ENCODE data around the gene BEST3. TPM values are rescaled to one million over a fixed set of nuclear protein-coding genes. Genes with fewer than 3 reads are reported as not detected.
A peak's percentile ranks its signal among the peaks of the same experiment; 100 is the strongest.
"Not testable (repeated sequence)": the region's sequence is repeated elsewhere in the genome, so short reads cannot be mapped to it uniquely, and the experiment has no call there.

The BEST3 gene
- total and polyA plus RNA-seq, 12 donors = 0.27 to 3.3 (median 1.3) TPM

- Histone ChIP-seq H3K27ac (no peak overlapping the region), H3K4me3 (no peak overlapping the region), H3K4me1 (replicated peaks in 1 of 2) (no peaks in the 10 kb centered on the region), H3K27me3 (no peaks in the 10 kb centered on the region), H3K36me3 (replicated peaks in 1 of 2) (no peaks in the 10 kb centered on the region), H3K9me3 (replicated peaks in 1 of 3) (no peaks in the 10 kb centered on the region)
- intact Hi-C loops (cut with DNase I) = no loop called here
- WGBS, 4 donors = 85 to 94% (median 87%) methylated on average over 2 of the region's 2 CpGs
- no peak for TF ChIP-seq CTCF (IDR thresholded peaks at IDR 0.05)
- TF ChIP-seq POLR2A (IDR thresholded peaks at IDR 0.05) = no peak
- no peak for DNase-seq
These were observed 26.9 kb downstream of the BEST3 start for GRCh38 chr12:69672195-69672594.

GRCh38 chr12:69671597-69671996 is 27.5 kb downstream of the BEST3 start:
- no peaks in the 10 kb centered on the region for H3K27me3 ChIP-seq
- H3K9me3 ChIP-seq (replicated peaks in 1 of 3) = no peaks in the 10 kb centered on the region
- no peak for TF ChIP-seq CTCF (IDR thresholded peaks at IDR 0.05)
- no peak for TF ChIP-seq POLR2A (IDR thresholded peaks at IDR 0.05)
- DNase-seq = no peak
- H3K4me3 ChIP-seq = no peak overlapping the region
- intact Hi-C loops (cut with DNase I) = no loop called here
- WGBS, 4 donors = 92 to 96% (median 96%) methylated on average over 4 of the region's 4 CpGs
- no peaks in the 10 kb centered on the region for H3K36me3 ChIP-seq (replicated peaks in 1 of 2)
- no peak overlapping the region for H3K27ac ChIP-seq
- no peaks in the 10 kb centered on the region for H3K4me1 ChIP-seq (replicated peaks in 1 of 2)

- Histone ChIP-seq H3K4me3 (no peak overlapping the region), H3K27me3 (no peaks in the 10 kb centered on the region), H3K36me3 (replicated peaks in 1 of 2) (no peaks in the 10 kb centered on the region), H3K4me1 (replicated peaks in 1 of 2) (no peaks in the 10 kb centered on the region), H3K9me3 (replicated peaks in 1 of 3) (no peaks in the 10 kb centered on the region), H3K27ac (no peak overlapping the region)
- TF ChIP-seq POLR2A (IDR thresholded peaks at IDR 0.05) = no peak
- TF ChIP-seq CTCF (IDR thresholded peaks at IDR 0.05) = no peak
- WGBS, 4 donors = 67 to 75% (median 74%) methylated on average over 2 of the region's 2 CpGs
- intact Hi-C loops (cut with DNase I) = no loop called here
- no peak for DNase-seq
These were observed 32.3 kb downstream of the BEST3 start for GRCh38 chr12:69666798-69667197.

- H3K27me3 ChIP-seq; H3K4me3 ChIP-seq; H3K4me1 ChIP-seq (replicated peaks in 1 of 2); intact Hi-C loops (cut with DNase I); H3K36me3 ChIP-seq (replicated peaks in 1 of 2); H3K9me3 ChIP-seq (replicated peaks in 1 of 3): not testable (repeated sequence)
- peak in 6 of 7 donors; percentile 22 to 70 (median 48) for DNase-seq
- peak overlapping the region in 1 of 5 donors; percentile 56 for H3K27ac ChIP-seq
- WGBS, 4 donors = 53 to 62% (median 60%) methylated on average over 6 of the region's 6 CpGs
- peak in 5 of 6 experiments; percentile 24 to 48 (median 31) for TF ChIP-seq CTCF (IDR thresholded peaks at IDR 0.05)
These were observed 34.1 kb downstream of the BEST3 start for GRCh38 chr12:69664930-69665377.

All from adrenal gland (tissue), 12 donors.